H7 (cell line): ENCODE data around the gene CUBN. TPM values are rescaled to one million over a fixed set of nuclear protein-coding genes. Genes with fewer than 3 reads are reported as not detected.
A peak's percentile ranks its signal among the peaks of the same experiment; 100 is the strongest.
"Not testable (repeated sequence)": the region's sequence is repeated elsewhere in the genome, so short reads cannot be mapped to it uniquely, and the experiment has no call there.

Experiments used
- DNase-seq: peaks from one replicate; pipeline ENCODE4 v3.0.0; 2012
- H3K27me3 ChIP-seq: 2 replicates; pipeline ENCODE4 v1.6.0; 2011; ENCODE audit warnings: mild to moderate bottlenecking, low read length; ENCODE audit not compliant: control insufficient read depth, insufficient read depth
- H3K36me3 ChIP-seq: replicated peaks from 2 replicates; pipeline ENCODE4 v1.5.1; 2011; ENCODE audit warnings: low read length; ENCODE audit not compliant: control insufficient read depth, insufficient read depth
- H3K4me3 ChIP-seq: 2 replicates; pipeline ENCODE4 v1.5.1; 2011; ENCODE audit warnings: low read depth, mild to moderate bottlenecking, control low read depth, low read length, moderate library complexity; ENCODE audit not compliant: insufficient read depth
- total RNA-seq: library from RNA; depleted of rRNA; stranded (reverse); fragments of >200 nt; shearing (Covaris generic); gene quantifications from 2 replicates; pipeline ENCODE4 v1.2.3, GENCODE V29; 2014

The CUBN gene
- total RNA-seq, 1 experiment from 2014 or later, result 0.10 TPM

- H3K4me3 ChIP-seq, result no peak overlapping the region
- peak; percentile 25 for DNase-seq
- H3K27me3 ChIP-seq, result no peaks in the 10 kb centered on the region
- H3K36me3 ChIP-seq, result no peaks in the 10 kb centered on the region
Measured at GRCh38 chr10:17021656-17022465, 107.8 kb downstream of the CUBN start.

DNA sequence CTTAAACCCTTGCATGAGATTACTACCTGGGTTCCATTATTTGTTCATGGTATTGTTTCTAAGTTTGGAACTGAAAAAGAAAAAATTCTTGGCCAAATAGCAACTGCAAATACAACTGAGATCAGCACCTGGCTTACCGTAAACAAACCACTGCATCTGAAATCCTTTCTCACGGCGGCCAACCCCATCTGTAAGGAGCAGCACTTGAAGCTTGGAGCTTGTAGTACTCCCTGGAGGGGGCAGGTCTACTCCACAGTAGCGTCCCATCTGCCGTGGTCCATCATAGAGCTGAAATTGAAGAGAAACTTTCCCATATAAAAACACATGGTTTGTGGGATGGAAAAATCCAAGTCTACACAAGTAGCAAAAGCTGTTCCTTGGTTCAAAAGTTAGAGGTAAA is 109.9 kb downstream of the CUBN start:
- DNase-seq, result no peak
- H3K36me3 ChIP-seq, result no peaks in the 10 kb centered on the region
- H3K4me3 ChIP-seq, result no peak overlapping the region
- no peaks in the 10 kb centered on the region for H3K27me3 ChIP-seq

DNA sequence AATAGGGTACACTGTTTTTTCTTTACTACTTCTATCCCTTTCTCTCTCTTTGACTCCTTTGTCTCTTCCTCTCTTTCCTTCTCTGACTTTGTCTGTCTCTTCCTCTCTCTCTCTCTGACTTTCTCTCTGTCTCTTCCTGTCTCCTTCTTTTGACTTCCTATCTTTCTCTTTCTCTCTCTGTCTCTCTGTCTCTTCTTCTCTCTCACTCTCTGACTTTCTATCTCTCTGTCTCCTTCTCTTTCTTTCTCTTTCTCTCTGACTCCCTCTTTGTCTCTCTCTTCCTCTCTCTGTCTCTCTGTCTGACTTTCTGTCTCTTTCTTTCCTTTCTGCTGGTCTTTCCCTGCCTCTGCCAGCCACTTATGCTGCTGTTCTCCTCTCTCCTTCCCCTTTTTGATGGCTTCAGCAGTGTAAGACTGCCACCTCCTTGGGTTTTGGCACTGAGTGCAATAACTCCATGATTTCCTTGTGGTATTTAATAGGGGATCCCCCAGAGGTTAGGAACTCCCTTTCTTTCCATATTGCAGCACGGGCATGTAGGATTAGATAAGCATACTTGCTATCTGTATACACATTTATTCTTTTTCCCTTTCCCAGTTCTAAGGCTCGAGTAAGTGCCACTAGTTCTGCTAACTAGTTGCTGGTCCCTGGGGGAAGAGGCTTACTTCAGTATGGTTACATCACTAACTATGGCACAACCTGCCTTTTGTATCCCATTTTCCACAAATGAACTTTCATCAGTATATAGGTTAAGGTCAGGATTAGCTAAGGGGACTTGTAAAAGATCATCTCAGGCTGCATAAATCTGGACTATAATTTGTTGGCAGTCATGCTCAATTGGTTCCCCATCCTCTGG is 116.3 kb downstream of the CUBN start:
- H3K36me3 ChIP-seq, DNase-seq, H3K4me3 ChIP-seq: not testable (repeated sequence)

GRCh38 chr10:17012731-17013130 is 116.9 kb downstream of the CUBN start:
- H3K36me3 ChIP-seq, DNase-seq, H3K27me3 ChIP-seq, H3K4me3 ChIP-seq: not testable (repeated sequence)

More for the DNA sequence above, 116.3 kb downstream of the CUBN start:
- not testable (repeated sequence) for H3K27me3 ChIP-seq

- Histone ChIP-seq H3K36me3 (no peaks in the 10 kb centered on the region), H3K4me3 (no peak overlapping the region), H3K27me3 (no peaks in the 10 kb centered on the region)
- DNase-seq, result no peak
Measured at GRCh38 chr10:17010363-17011145, 119.1 kb downstream of the CUBN start.

DNA sequence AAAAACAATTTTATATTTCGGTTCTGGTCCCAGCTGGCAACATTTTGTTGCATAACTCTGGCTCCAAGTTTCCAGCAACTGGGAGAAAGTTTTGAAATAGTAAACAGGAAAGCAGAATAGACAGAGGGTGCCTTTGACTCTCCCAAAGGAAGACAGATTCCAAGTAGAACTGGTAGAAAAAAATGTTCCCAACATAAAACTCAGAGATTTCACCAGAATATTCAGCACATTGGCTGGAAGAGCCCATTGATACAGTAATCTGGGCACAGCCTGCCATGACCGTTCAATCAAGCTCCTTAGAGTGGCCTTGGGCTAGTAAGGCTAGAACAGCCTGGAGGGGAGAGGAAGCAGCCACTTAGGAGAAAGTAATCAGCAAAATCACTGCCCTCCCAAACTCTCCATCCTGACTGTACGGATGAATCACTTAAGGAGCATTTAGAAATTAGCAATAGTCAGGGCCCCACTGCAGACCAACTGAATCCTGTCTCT is 120.4 kb downstream of the CUBN start:
- H3K36me3 ChIP-seq, result no peaks in the 10 kb centered on the region
- no peak for DNase-seq

GRCh38 chr10:17007418-17007770 is 122.2 kb downstream of the CUBN start:
- Histone ChIP-seq H3K4me3 (no peak overlapping the region), H3K27me3 (no peaks in the 10 kb centered on the region), H3K36me3 (no peaks in the 10 kb centered on the region)
- DNase-seq, result no peak

More for the DNA sequence above, 120.4 kb downstream of the CUBN start:
- no peaks in the 10 kb centered on the region for H3K27me3 ChIP-seq
- H3K4me3 ChIP-seq, result no peak overlapping the region

- DNase-seq, result no peak
- H3K36me3 ChIP-seq, result no peaks in the 10 kb centered on the region
Measured at GRCh38 chr10:17006631-17007417, 122.8 kb downstream of the CUBN start.

GRCh38 chr10:17005621-17006566 is 123.7 kb downstream of the CUBN start:
- H3K27me3 ChIP-seq, result no peaks in the 10 kb centered on the region
- no peak overlapping the region for H3K4me3 ChIP-seq
- H3K36me3 ChIP-seq, result no peaks in the 10 kb centered on the region
- no peak for DNase-seq

More at GRCh38 chr10:17006631-17007417, 122.8 kb downstream of the CUBN start:
- no peak overlapping the region for H3K4me3 ChIP-seq
- no peaks in the 10 kb centered on the region for H3K27me3 ChIP-seq

- no peak for DNase-seq
- Histone ChIP-seq H3K27me3 (no peaks in the 10 kb centered on the region), H3K4me3 (no peak overlapping the region), H3K36me3 (no peaks in the 10 kb centered on the region)
Measured at GRCh38 chr10:17004801-17005380, 124.7 kb downstream of the CUBN start.

GRCh38 chr10:17003651-17004286 is 125.8 kb downstream of the CUBN start:
- Histone ChIP-seq H3K4me3 (no peak overlapping the region), H3K27me3 (no peaks in the 10 kb centered on the region), H3K36me3 (no peaks in the 10 kb centered on the region)
- DNase-seq, result no peak

GRCh38 chr10:17003151-17003550 is 126.5 kb downstream of the CUBN start:
- no peak for DNase-seq
- Histone ChIP-seq H3K4me3 (no peak overlapping the region), H3K27me3 (no peaks in the 10 kb centered on the region), H3K36me3 (no peaks in the 10 kb centered on the region)
